HCT116 (cell line): ENCODE results near the gene DCHS2. TPM values are rescaled to one million over a fixed set of nuclear protein-coding genes. Genes with fewer than 3 reads are reported as not detected.

ENCODE experiments used
- ATAC-seq: fragments of 200-7000 bp; cut with Tn5 transposase; 2 replicates; pipeline ENCODE4 v1.9.1; 2020; ENCODE audit warnings: mild to moderate bottlenecking, moderate library complexity
- BruUV-seq: library from RNA; stranded (reverse); fragments of 400-500 nt; replicated peaks from 2 replicates; lab custom pipeline; 2021; lab: Mats Ljungman, UMichigan
- CTCF ChIA-PET: fragments of 300-600 bp; sonication (Branson Sonifier 250); formaldehyde crosslinking; loops from one replicate; lab custom pipeline; 2021; ENCODE audit warnings: antibody characterized with exemption; lab: Charles Lee
- POLR2A ChIA-PET: fragments of 300-600, 350-600 bp; sonication (Branson Sonifier 250); formaldehyde crosslinking; loops from one replicate; lab custom pipeline; 2021; ENCODE audit warnings: antibody characterized with exemption; lab: Charles Lee
- RAD21 ChIA-PET, 2 experiments: fragments of 300-600 bp; sonication (Branson Sonifier 250); formaldehyde crosslinking; loops; one replicate each; lab custom pipeline; 2023; ENCODE audit warnings: low total read pairs in 2 of 2; ENCODE audit not compliant: uncharacterized antibody in 2 of 2, unreplicated experiment in 2 of 2, low non-redundant PET in 1 of 2; lab: Charles Lee
- DNase-seq: peaks from one replicate; pipeline ENCODE4 v3.0.0-alpha.2; 2010; ENCODE audit warnings: low read depth, low spot score
- H2AFZ ChIP-seq: fragments of 200-600 bp; shearing (Covaris generic), sonication (generic); 2 replicates; pipeline ENCODE4 v1.6.1; 2017; ENCODE audit warnings: low read depth, mixed run types, mixed read lengths, antibody characterized with exemption, low read length; ENCODE audit not compliant: poor library complexity, severe bottlenecking
- H3K27ac ChIP-seq: 2 replicates; pipeline ENCODE4 v1.5.1; 2012; ENCODE audit warnings: low read depth, low read length
- H3K27me3 ChIP-seq: fragments of 200-600 bp; sonication (generic); 2 replicates; pipeline ENCODE4 v1.6.1; 2016; ENCODE audit warnings: mixed run types, low read length, mixed read lengths; ENCODE audit not compliant: insufficient read depth
- H3K36me3 ChIP-seq, 2 experiments: fragments of 200-500 bp in 1 of 2; fragments of 200-600 bp in 1 of 2; sonication (Bioruptor generic) in 1 of 2; sonication (generic) in 1 of 2; 2 replicates each; pipeline versions ENCODE4 v1.5.1 to v1.6.1; 2014 to 2016; ENCODE audit warnings: low read length in 2 of 2, inconsistent platforms in 1 of 2, mixed read lengths in 1 of 2, mixed run types in 1 of 2; ENCODE audit not compliant: insufficient read depth in 2 of 2, control insufficient read depth in 1 of 2
- H3K4me1 ChIP-seq, 2 experiments: fragments of 200-600 bp in 1 of 2; sonication (generic) in 1 of 2; 2 replicates each; pipeline versions ENCODE4 v1.5.1 to v1.6.1; 2012 to 2017; ENCODE audit warnings: low read length in 2 of 2, inconsistent platforms in 1 of 2, mild to moderate bottlenecking in 1 of 2, mixed read lengths in 1 of 2, mixed run types in 1 of 2, moderate library complexity in 1 of 2; ENCODE audit not compliant: insufficient read depth in 2 of 2, control insufficient read depth in 1 of 2
- H3K4me2 ChIP-seq: fragments of 200-600 bp; sonication (generic); 2 replicates; pipeline ENCODE4 v1.6.1; 2017; ENCODE audit warnings: mixed run types, low read length, mixed read lengths
- H3K4me3 ChIP-seq, 2 experiments: fragments of 200-600 bp in 1 of 2; sonication (generic) in 1 of 2; replicated peaks in 1 of 2; 2 replicates each; pipeline ENCODE4 v1.5.1; 2011 to 2016; ENCODE audit warnings: low read length in 2 of 2, control low read depth in 1 of 2, low read depth in 1 of 2, mild to moderate bottlenecking in 1 of 2, mixed read lengths in 1 of 2, mixed run types in 1 of 2
- H3K79me2 ChIP-seq: fragments of 200-600 bp; sonication (generic); 2 replicates; pipeline ENCODE4 v1.6.1; 2017; ENCODE audit warnings: mild to moderate bottlenecking, mixed run types, low read length, moderate library complexity, mixed read lengths; ENCODE audit not compliant: insufficient read depth
- H3K9ac ChIP-seq: fragments of 200-600 bp; sonication (generic); 2 replicates; pipeline ENCODE4 v1.6.1; 2016; ENCODE audit warnings: low read length, mixed read lengths
- H3K9me2 ChIP-seq: fragments of 200-600 bp; sonication (generic), shearing (Covaris generic); 2 replicates; pipeline ENCODE4 v1.6.1; 2017; ENCODE audit warnings: mixed run types, mild to moderate bottlenecking, moderate library complexity; ENCODE audit not compliant: insufficient read depth
- H3K9me3 ChIP-seq, 2 experiments: fragments of 200-500 bp in 1 of 2; fragments of 200-600 bp in 1 of 2; sonication (Bioruptor generic) in 1 of 2; sonication (generic) in 1 of 2; 2 replicates each; pipeline ENCODE4 v1.6.1; 2014 to 2017; ENCODE audit warnings: low read length in 2 of 2, mixed read lengths in 2 of 2, inconsistent platforms in 1 of 2, low read depth in 1 of 2, mild to moderate bottlenecking in 1 of 2, mixed run types in 1 of 2, moderate library complexity in 1 of 2; ENCODE audit not compliant: control insufficient read depth in 1 of 2, insufficient read depth in 1 of 2
- H4K20me1 ChIP-seq: fragments of 200-600 bp; sonication (generic), shearing (Covaris generic); 2 replicates; pipeline ENCODE4 v1.6.1; 2017; ENCODE audit warnings: mixed run types, mild to moderate bottlenecking, moderate library complexity; ENCODE audit not compliant: insufficient read depth
- EGR1 ChIP-seq: IDR thresholded peaks from 2 replicates; pipeline ENCODE4 v1.6.1; 2012; ENCODE audit warnings: low read depth
- ELF1 ChIP-seq: IDR thresholded peaks from 2 replicates; pipeline ENCODE4 v1.6.1; 2012; ENCODE audit warnings: low read depth, borderline replicate concordance
- FOSL1 ChIP-seq: IDR thresholded peaks from 2 replicates; pipeline ENCODE4 v1.6.1; 2012; ENCODE audit warnings: low read depth
- JUND ChIP-seq: IDR thresholded peaks from 2 replicates; pipeline ENCODE4 v1.6.1; 2012
- POLR2A ChIP-seq: IDR thresholded peaks from 2 replicates; pipeline ENCODE4 v1.7.0; 2011; ENCODE audit warnings: borderline replicate concordance; ENCODE audit not compliant: insufficient read depth, insufficient read length; ENCODE audit errors: extremely low read depth
- POLR2AphosphoS5 ChIP-seq: IDR thresholded peaks from 2 replicates; pipeline ENCODE4 v1.6.1; 2011; ENCODE audit warnings: mild to moderate bottlenecking, low read depth, low read length, moderate library complexity
- SRF ChIP-seq: IDR thresholded peaks from 2 replicates; pipeline ENCODE4 v1.6.1; 2012; ENCODE audit warnings: low read depth
- TCF7L2 ChIP-seq: IDR thresholded peaks from 2 replicates; pipeline ENCODE4 v1.7.0; 2011; ENCODE audit warnings: borderline replicate concordance, inconsistent platforms; ENCODE audit not compliant: insufficient read depth, insufficient read length; ENCODE audit errors: extremely low read depth
- ZFX ChIP-seq: fragments of 450-650 bp; IDR thresholded peaks from 2 replicates; pipeline ENCODE4 v1.6.1; 2017
- ZNF274 ChIP-seq: fragments of 200-500 bp; sonication (Bioruptor generic); IDR thresholded peaks from 2 replicates; pipeline ENCODE4 v1.6.1; 2014; ENCODE audit warnings: mild to moderate bottlenecking, low read depth, low read length, inconsistent platforms
- intact Hi-C: fragments of 100-400 bp; cut with micrococcal nuclease; formaldehyde crosslinking; loops from 2 replicates; pipeline ENCODE4 v1.10.0; 2022
- total RNA-seq: library from RNA; stranded (reverse); gene quantifications from one replicate; pipeline ENCODE4 v1.2.1, GENCODE V29; 2021; ENCODE audit not compliant: unreplicated experiment
- TF ChIP-seq, protein P1 (sequence below), 3 experiments: fragments of 200-600 bp in 1 of 3; sonication (generic) in 1 of 3; IDR thresholded peaks in 2 of 3; conservative IDR thresholded peaks in 1 of 3; 2 replicates each; pipeline ENCODE4 v1.5.1; 2012 to 2017; ENCODE audit warnings: low read depth in 2 of 3, low read length in 2 of 3, antibody characterized with exemption in 1 of 3, borderline replicate concordance in 1 of 3, control low read depth in 1 of 3, mild to moderate bottlenecking in 1 of 3, mixed read lengths in 1 of 3, mixed run types in 1 of 3, moderate library complexity in 1 of 3; ENCODE audit not compliant: insufficient read depth in 1 of 3
- TF ChIP-seq, protein P2 (sequence below): IDR thresholded peaks from 2 replicates; pipeline ENCODE4 v1.6.1; 2012; ENCODE audit warnings: low read depth

Gene DCHS2
- total RNA-seq, 1 experiment from 2014 or later, result 0.05 TPM

DNA sequence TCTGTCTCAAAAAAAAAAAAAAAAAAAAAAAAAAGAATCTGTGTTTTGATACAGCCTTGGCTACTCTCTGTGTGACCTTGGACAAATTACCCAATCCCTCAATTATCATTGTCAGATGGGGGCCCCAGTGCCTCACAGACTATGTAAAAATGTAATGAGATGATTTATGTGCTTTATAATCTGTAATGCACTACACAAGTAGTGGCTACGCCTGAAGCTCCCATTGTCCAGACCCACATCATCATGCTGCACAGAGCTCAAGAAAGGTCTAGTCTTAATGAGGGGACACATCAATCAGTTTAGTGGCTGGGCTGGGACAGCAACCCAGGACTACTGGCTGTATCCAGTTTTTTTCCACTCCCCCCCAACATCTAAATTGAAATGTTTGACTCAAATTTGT, 308.3 kb downstream of the DCHS2 start:
- no peaks in the 10 kb centered on the region for H3K9me3 ChIP-seq

More for the DNA sequence above, 308.3 kb downstream of the DCHS2 start:
- Histone ChIP-seq H3K27me3 (no peaks in the 10 kb centered on the region), H3K9ac (no peak overlapping the region), H3K79me2 (no peaks in the 10 kb centered on the region), H3K9me2 (no peaks in the 10 kb centered on the region), H4K20me1 (no peaks in the 10 kb centered on the region), H3K4me1 (no peaks in the 10 kb centered on the region)
- ChIA-PET POLR2A (no interaction called here), RAD21 (no interaction called here), CTCF (no interaction called here)
- DNase-seq, result no peak
- ATAC-seq, result no peak
- intact Hi-C loops, result no loop called here
- TF ChIP-seq POLR2A (no peak), ZFX (no peak), ELF1 (no peak), EGR1 (no peak), TCF7L2 (no peak), SRF (no peak), POLR2AphosphoS5 (no peak), FOSL1 (no peak), ZNF274 (no peak), JUND (no peak)
- TF ChIP-seq, protein P1, sequence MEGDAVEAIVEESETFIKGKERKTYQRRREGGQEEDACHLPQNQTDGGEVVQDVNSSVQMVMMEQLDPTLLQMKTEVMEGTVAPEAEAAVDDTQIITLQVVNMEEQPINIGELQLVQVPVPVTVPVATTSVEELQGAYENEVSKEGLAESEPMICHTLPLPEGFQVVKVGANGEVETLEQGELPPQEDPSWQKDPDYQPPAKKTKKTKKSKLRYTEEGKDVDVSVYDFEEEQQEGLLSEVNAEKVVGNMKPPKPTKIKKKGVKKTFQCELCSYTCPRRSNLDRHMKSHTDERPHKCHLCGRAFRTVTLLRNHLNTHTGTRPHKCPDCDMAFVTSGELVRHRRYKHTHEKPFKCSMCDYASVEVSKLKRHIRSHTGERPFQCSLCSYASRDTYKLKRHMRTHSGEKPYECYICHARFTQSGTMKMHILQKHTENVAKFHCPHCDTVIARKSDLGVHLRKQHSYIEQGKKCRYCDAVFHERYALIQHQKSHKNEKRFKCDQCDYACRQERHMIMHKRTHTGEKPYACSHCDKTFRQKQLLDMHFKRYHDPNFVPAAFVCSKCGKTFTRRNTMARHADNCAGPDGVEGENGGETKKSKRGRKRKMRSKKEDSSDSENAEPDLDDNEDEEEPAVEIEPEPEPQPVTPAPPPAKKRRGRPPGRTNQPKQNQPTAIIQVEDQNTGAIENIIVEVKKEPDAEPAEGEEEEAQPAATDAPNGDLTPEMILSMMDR (IDR thresholded peaks at IDR 0.05 in 2 of 3, conservative IDR thresholded peaks at IDR 0.05 in 1 of 3; ENCODE audit: borderline replicate concordance in 1 of 3, insufficient read depth in 1 of 3, low read depth in 2 of 3, low read length in 2 of 3), result no peak
- TF ChIP-seq, protein P2, sequence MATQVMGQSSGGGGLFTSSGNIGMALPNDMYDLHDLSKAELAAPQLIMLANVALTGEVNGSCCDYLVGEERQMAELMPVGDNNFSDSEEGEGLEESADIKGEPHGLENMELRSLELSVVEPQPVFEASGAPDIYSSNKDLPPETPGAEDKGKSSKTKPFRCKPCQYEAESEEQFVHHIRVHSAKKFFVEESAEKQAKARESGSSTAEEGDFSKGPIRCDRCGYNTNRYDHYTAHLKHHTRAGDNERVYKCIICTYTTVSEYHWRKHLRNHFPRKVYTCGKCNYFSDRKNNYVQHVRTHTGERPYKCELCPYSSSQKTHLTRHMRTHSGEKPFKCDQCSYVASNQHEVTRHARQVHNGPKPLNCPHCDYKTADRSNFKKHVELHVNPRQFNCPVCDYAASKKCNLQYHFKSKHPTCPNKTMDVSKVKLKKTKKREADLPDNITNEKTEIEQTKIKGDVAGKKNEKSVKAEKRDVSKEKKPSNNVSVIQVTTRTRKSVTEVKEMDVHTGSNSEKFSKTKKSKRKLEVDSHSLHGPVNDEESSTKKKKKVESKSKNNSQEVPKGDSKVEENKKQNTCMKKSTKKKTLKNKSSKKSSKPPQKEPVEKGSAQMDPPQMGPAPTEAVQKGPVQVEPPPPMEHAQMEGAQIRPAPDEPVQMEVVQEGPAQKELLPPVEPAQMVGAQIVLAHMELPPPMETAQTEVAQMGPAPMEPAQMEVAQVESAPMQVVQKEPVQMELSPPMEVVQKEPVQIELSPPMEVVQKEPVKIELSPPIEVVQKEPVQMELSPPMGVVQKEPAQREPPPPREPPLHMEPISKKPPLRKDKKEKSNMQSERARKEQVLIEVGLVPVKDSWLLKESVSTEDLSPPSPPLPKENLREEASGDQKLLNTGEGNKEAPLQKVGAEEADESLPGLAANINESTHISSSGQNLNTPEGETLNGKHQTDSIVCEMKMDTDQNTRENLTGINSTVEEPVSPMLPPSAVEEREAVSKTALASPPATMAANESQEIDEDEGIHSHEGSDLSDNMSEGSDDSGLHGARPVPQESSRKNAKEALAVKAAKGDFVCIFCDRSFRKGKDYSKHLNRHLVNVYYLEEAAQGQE, result no peak
- TF ChIP-seq, all 23 proteins: peak for 0
- no TSS peak for BruUV-seq
- H2AFZ ChIP-seq, result no peak overlapping the region
- no peaks in the 10 kb centered on the region for H3K36me3 ChIP-seq
- H3K27ac ChIP-seq, result no peak overlapping the region
- H3K4me3 ChIP-seq, result no peak overlapping the region
- H3K4me2 ChIP-seq, result no peak overlapping the region

Other genes with a start within 250 kb of the DCHS2 start
- 141 TPM for gene PLRG1, start 58.6 kb upstream of the DCHS2 start, total RNA-seq
- gene FGB, start 71.2 kb upstream of the DCHS2 start, total RNA-seq, result 2.0 TPM
- gene FGA, start 98.9 kb upstream of the DCHS2 start, total RNA-seq, result 3.9 TPM
- gene FGG, start 120.9 kb upstream of the DCHS2 start, total RNA-seq, result 2.7 TPM